Spleen (tissue), 11 donors: Measurements from ENCODE around the gene DUOXA2. TPM values are rescaled to one million over a fixed set of nuclear protein-coding genes. Genes with fewer than 3 reads are reported as not detected.
A peak's percentile ranks its signal among the peaks of the same experiment; 100 is the strongest.

Source experiments
- DNase-seq: peaks from one replicate; pipeline ENCODE4 v3.0.0-alpha.2; 2020
- H3K27ac ChIP-seq, 8 donors: fragments of 200-600 bp; sonication (generic) in 7 of 8; 1 replicate in 4 of 8; 2 replicates in 4 of 8; pipeline versions ENCODE4 v1.5.0 to v1.8.0; 2016 to 2021; ENCODE audit warnings: inconsistent platforms in 4 of 8, mild to moderate bottlenecking in 4 of 8, moderate library complexity in 1 of 8
- H3K27me3 ChIP-seq, 7 donors: fragments of 200-600 bp; sonication (generic) in 6 of 7; replicated peaks in 1 of 7; 1 replicate in 4 of 7; 2 replicates in 3 of 7; pipeline versions ENCODE4 v1.5.0 to v1.8.0; 2016 to 2021; ENCODE audit warnings: inconsistent platforms in 3 of 7, mild to moderate bottlenecking in 1 of 7
- H3K36me3 ChIP-seq, 6 donors: fragments of 200-600 bp; sonication (generic) in 5 of 6; 1 replicate in 4 of 6; 2 replicates in 2 of 6; pipeline versions ENCODE4 v1.5.0 to v1.8.0; 2016 to 2021; ENCODE audit warnings: inconsistent platforms in 2 of 6
- H3K4me1 ChIP-seq, 6 donors: fragments of 200-600 bp; sonication (generic) in 5 of 6; 1 replicate in 3 of 6; 2 replicates in 3 of 6; pipeline versions ENCODE4 v1.5.0 to v1.8.0; 2016 to 2021; ENCODE audit warnings: inconsistent platforms in 3 of 6
- H3K4me3 ChIP-seq, 8 donors: fragments of 200-600 bp; sonication (generic) in 7 of 8; 1 replicate in 4 of 8; 2 replicates in 4 of 8; pipeline versions ENCODE4 v1.5.0 to v1.8.0; 2016 to 2021; ENCODE audit warnings: inconsistent platforms in 4 of 8, mild to moderate bottlenecking in 4 of 8, moderate library complexity in 2 of 8
- H3K9me3 ChIP-seq, 8 donors: fragments of 200-600 bp; sonication (generic) in 7 of 8; 1 replicate in 4 of 8; 2 replicates in 4 of 8; pipeline versions ENCODE4 v1.5.0 to v1.8.0; 2016 to 2021; ENCODE audit warnings: inconsistent platforms in 4 of 8
- CTCF ChIP-seq, 11 experiments: fragments of 200-600 bp in 7 of 11; fragments of 450-650 bp in 4 of 11; sonication (generic) in 4 of 11; IDR thresholded peaks in 8 of 11; conservative IDR thresholded peaks in 3 of 11; 1 replicate in 7 of 11; 2 replicates in 4 of 11; pipeline versions ENCODE4 v1.4.0 to v1.8.0; 2016 to 2021; ENCODE audit warnings: antibody characterized with exemption in 11 of 11, inconsistent platforms in 4 of 11, mild to moderate bottlenecking in 1 of 11
- POLR2A ChIP-seq, 3 donors: fragments of 450-650 bp; IDR thresholded peaks; one replicate each; pipeline ENCODE4 v1.5.1; 2017; ENCODE audit warnings: antibody characterized with exemption in 3 of 3, mild to moderate bottlenecking in 1 of 3
- POLR2AphosphoS5 ChIP-seq, 3 donors: sonication (generic); formaldehyde crosslinking; IDR thresholded peaks; one replicate each; pipeline ENCODE4 v1.5.1; 2017; ENCODE audit warnings: antibody characterized with exemption in 3 of 3
- WGBS, 5 donors: extraction: QIAGEN DNeasy Blood & Tissue Kit in 3 of 5; methylation state at CpG; one replicate each; pipeline versions ENCODE4 v1.1.5 to v1.1.7; 2013 to 2018; 5-methylcytosine and 5-hydroxymethylcytosine counted together
- intact Hi-C: fragments of 100-400 bp; cut with DNase I; formaldehyde crosslinking; loops from one replicate; pipeline ENCODE4 v1.15.0; 2023; ENCODE audit warnings: low total_unique reads
- polyA plus RNA-seq, 3 donors: library from polyadenylated mRNA; stranded (reverse); fragments of 200-250 nt; gene quantifications; one replicate each; pipeline ENCODE4 v1.2.1, GENCODE V29; 2013
- total RNA-seq, 7 donors: library from RNA; depleted of rRNA in 3 of 7; stranded (reverse); fragments of >200 nt in 3 of 7; fragmentation: NEBNext Ultra II Directional in 4 of 7; extraction: Animal tissue kit (Norgen Biotek cat#: 25700) in 4 of 7; gene quantifications; one replicate each; pipeline versions ENCODE4 v1.1.0 to v1.2.1, GENCODE V29; 2016 to 2021
- donor health status: healthy with polysubstance abuse.
- donor health status: DM: no; HTN: no; CAD: no; lungs with moderate emphysema.
- donor health status: DM: no; HTN: no; CAD: no.
- donor health status: Bipolar disorder and iron deficiency.
- donor health status: healthy.
- donor health status: DM: no; HTN: no; CAD: no.
- donor health status: DM: yes; HTN: yes; CAD: no.

The DUOXA2 gene
- total and polyA plus RNA-seq, 10 donors: 0.06 TPM; not detected in 9

GRCh38 chr15:45161666-45162065, 47.5 kb downstream of the DUOXA2 start:
- Histone ChIP-seq H3K4me1 (peaks cover 0 to 36% (median 15%) of the 10 kb centered on the region in 6 donors), H3K4me3 (no peak overlapping the region), H3K27ac (no peak overlapping the region), H3K9me3 (no peaks in the 10 kb centered on the region), H3K27me3 (no peaks in the 10 kb centered on the region), H3K36me3 (no peaks in the 10 kb centered on the region)
- no peak for DNase-seq
- 94 to 97% (median 95%) methylated on average over 6 to 14 of the region's 14 CpGs for WGBS, 5 donors
- intact Hi-C loops: loop anchor here (10.0 kb wide), 1 partner anchor 233 kb away; no protein-coding TSS in a partner anchor
- no peak for TF ChIP-seq POLR2A (IDR thresholded peaks at IDR 0.05)
- no peak for TF ChIP-seq POLR2AphosphoS5 (IDR thresholded peaks at IDR 0.05)

GRCh38 chr15:45162771-45163507, 48.8 kb downstream of the DUOXA2 start:
- Histone ChIP-seq H3K4me3 (no peak overlapping the region), H3K27me3 (no peaks in the 10 kb centered on the region), H3K4me1 (peaks cover 1 to 43% (median 22%) of the 10 kb centered on the region in 6 donors), H3K27ac (no peak overlapping the region), H3K36me3 (no peaks in the 10 kb centered on the region), H3K9me3 (no peaks in the 10 kb centered on the region)
- intact Hi-C loops: loop anchor here (10.0 kb wide), 1 partner anchor 232 kb away; no protein-coding TSS in a partner anchor
- DNase-seq: peak; percentile 87
- WGBS, 5 donors: 9 to 23% (median 19%) methylated on average over 7 of the region's 7 CpGs
- peak; percentile 72 to 88 (median 83) for TF ChIP-seq CTCF (IDR thresholded peaks at IDR 0.05 in 8 of 11, conservative IDR thresholded peaks at IDR 0.05 in 3 of 11)
- TF ChIP-seq POLR2A (IDR thresholded peaks at IDR 0.05): no peak
- peak in 2 of 3 donors; percentile 15 to 44 for TF ChIP-seq POLR2AphosphoS5 (IDR thresholded peaks at IDR 0.05)

- DNase-seq: no peak
- no peaks in the 10 kb centered on the region for H3K36me3 ChIP-seq
- intact Hi-C loops: loop anchor here (10.0 kb wide), 1 partner anchor 231 kb away; no protein-coding TSS in a partner anchor
- no peak overlapping the region for H3K4me3 ChIP-seq
- no peaks in the 10 kb centered on the region for H3K9me3 ChIP-seq
- WGBS, 5 donors: 86 to 95% (median 88%) methylated on average over 8 to 9 of the region's 9 CpGs
- TF ChIP-seq POLR2A (IDR thresholded peaks at IDR 0.05): no peak
- no peaks in the 10 kb centered on the region for H3K27me3 ChIP-seq
- peaks cover 7 to 44% (median 25%) of the 10 kb centered on the region in 6 donors for H3K4me1 ChIP-seq
- no peak overlapping the region for H3K27ac ChIP-seq
Observed at GRCh38 chr15:45163508-45163856, 49.4 kb downstream of the DUOXA2 start.

GRCh38 chr15:45164914-45165313, 50.8 kb downstream of the DUOXA2 start:
- Histone ChIP-seq H3K4me3 (no peak overlapping the region), H3K4me1 (peaks cover 8 to 53% (median 25%) of the 10 kb centered on the region in 6 donors), H3K9me3 (no peaks in the 10 kb centered on the region), H3K27ac (peak overlapping the region in 1 of 8 donors; percentile 98), H3K36me3 (no peaks in the 10 kb centered on the region), H3K27me3 (no peaks in the 10 kb centered on the region)
- 87 to 100% (median 96%) methylated on average over 1 of the region's 1 CpG for WGBS, 5 donors
- intact Hi-C loops: loop anchor here (10.0 kb wide), 1 partner anchor 230 kb away; no protein-coding TSS in a partner anchor
- no peak for DNase-seq
- TF ChIP-seq POLR2A (IDR thresholded peaks at IDR 0.05): no peak
- no peak for TF ChIP-seq POLR2AphosphoS5 (IDR thresholded peaks at IDR 0.05)
- TF ChIP-seq CTCF (IDR thresholded peaks at IDR 0.05 in 8 of 11, conservative IDR thresholded peaks at IDR 0.05 in 3 of 11): no peak

GRCh38 chr15:45165536-45165935, 51.4 kb downstream of the DUOXA2 start:
- no peak for TF ChIP-seq CTCF (IDR thresholded peaks at IDR 0.05 in 8 of 11, conservative IDR thresholded peaks at IDR 0.05 in 3 of 11)
- TF ChIP-seq POLR2AphosphoS5 (IDR thresholded peaks at IDR 0.05): no peak
- no peak for TF ChIP-seq POLR2A (IDR thresholded peaks at IDR 0.05)
- no peaks in the 10 kb centered on the region for H3K27me3 ChIP-seq
- no peak overlapping the region for H3K4me3 ChIP-seq
- peaks cover 8 to 55% (median 25%) of the 10 kb centered on the region in 6 donors for H3K4me1 ChIP-seq
- H3K36me3 ChIP-seq: no peaks in the 10 kb centered on the region
- DNase-seq: no peak
- no peaks in the 10 kb centered on the region for H3K9me3 ChIP-seq
- WGBS, 5 donors: 74 to 88% (median 75%) methylated on average over 4 to 5 of the region's 5 CpGs
- H3K27ac ChIP-seq: peak overlapping the region in 5 of 8 donors; percentile 92 to 98 (median 98)
- intact Hi-C loops: loop anchor here (10.0 kb wide), 1 partner anchor 229 kb away; no protein-coding TSS in a partner anchor
